VCaP (cell line): ENCODE results near the gene GNGT2.

ENCODE experiments used
- H3K27ac ChIP-seq: fragments of 450-650 bp; 2 replicates; pipeline ENCODE4 v1.5.1; 2017
- CTCF ChIP-seq: fragments of 450-650 bp; conservative IDR thresholded peaks from 2 replicates; pipeline ENCODE4 v1.5.1; 2017; ENCODE audit warnings: mild to moderate bottlenecking, moderate library complexity

Gene GNGT2

GRCh38 chr17:49223517-49224197 is 13.3 kb upstream of the GNGT2 start:
- no peak overlapping the region for H3K27ac ChIP-seq
- TF ChIP-seq CTCF = peak; percentile 75

- no peak for TF ChIP-seq CTCF
- H3K27ac ChIP-seq = no peak overlapping the region
These were observed 12.8 kb upstream of the GNGT2 start for GRCh38 chr17:49223168-49223516.

- no peak for TF ChIP-seq CTCF
- no peak overlapping the region for H3K27ac ChIP-seq
These were observed 9.6 kb upstream of the GNGT2 start for GRCh38 chr17:49219987-49220386.

- H3K27ac ChIP-seq = no peak overlapping the region
- peak; percentile 29 for TF ChIP-seq CTCF
These were observed 8.9 kb upstream of the GNGT2 start for GRCh38 chr17:49218941-49219913.

GRCh38 chr17:49217651-49218413 is 7.5 kb upstream of the GNGT2 start:
- TF ChIP-seq CTCF = no peak
- H3K27ac ChIP-seq = no peak overlapping the region

- TF ChIP-seq CTCF = no peak
- H3K27ac ChIP-seq = no peak overlapping the region
These were observed 6.7 kb upstream of the GNGT2 start for GRCh38 chr17:49216953-49217650.
